HG02973 (cell line): ENCODE results near the gene ASCL2.
"Not testable (repeated sequence)": the region's sequence is repeated elsewhere in the genome, so short reads cannot be mapped to it uniquely, and the experiment has no call there.

Source experiments
- ATAC-seq: cut with Tn5 transposase; IDR thresholded peaks from one replicate; pipeline ENCODE4 v1.9.1; 2021; ENCODE audit warnings: moderate library complexity; ENCODE audit not compliant: unreplicated experiment

The ASCL2 gene

GRCh38 chr11:2237457-2238238, 32.7 kb downstream of the ASCL2 start:
- ATAC-seq, result no peak

- not testable (repeated sequence) for ATAC-seq
Measured at GRCh38 chr11:2236381-2237134, 33.8 kb downstream of the ASCL2 start.

GRCh38 chr11:2235588-2236326, 34.6 kb downstream of the ASCL2 start:
- no peak for ATAC-seq

- no peak for ATAC-seq
Measured at GRCh38 chr11:2234963-2235362, 35.4 kb downstream of the ASCL2 start.

- ATAC-seq, result no peak
Measured at GRCh38 chr11:2233693-2234455, 36.5 kb downstream of the ASCL2 start.

DNA sequence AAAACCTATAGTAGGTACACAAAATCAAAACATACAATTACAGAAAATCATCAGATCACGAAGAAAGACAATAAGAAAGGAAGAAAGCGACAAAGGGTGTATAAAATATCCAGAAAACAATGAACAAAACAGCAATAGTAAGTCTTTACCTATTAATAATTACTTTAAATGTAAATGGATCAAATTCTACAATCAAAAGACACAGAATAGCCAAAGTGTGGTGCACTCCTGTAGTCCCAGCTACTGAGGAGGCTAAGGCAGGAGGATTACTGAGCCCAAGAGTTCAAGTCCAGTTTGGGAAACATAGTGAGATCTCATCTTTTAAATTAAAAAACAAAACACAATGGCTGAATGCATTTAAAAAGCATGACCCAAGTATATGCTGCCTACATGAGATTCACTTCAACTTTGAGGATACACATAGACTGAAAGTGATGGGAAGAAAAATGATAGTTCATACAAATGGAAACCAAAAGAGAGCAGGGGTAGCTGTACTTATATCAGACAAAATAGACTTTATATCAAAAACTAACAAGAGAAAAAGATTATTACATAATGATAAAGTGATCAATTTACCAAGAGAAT, 40.6 kb downstream of the ASCL2 start:
- no peak for ATAC-seq

DNA sequence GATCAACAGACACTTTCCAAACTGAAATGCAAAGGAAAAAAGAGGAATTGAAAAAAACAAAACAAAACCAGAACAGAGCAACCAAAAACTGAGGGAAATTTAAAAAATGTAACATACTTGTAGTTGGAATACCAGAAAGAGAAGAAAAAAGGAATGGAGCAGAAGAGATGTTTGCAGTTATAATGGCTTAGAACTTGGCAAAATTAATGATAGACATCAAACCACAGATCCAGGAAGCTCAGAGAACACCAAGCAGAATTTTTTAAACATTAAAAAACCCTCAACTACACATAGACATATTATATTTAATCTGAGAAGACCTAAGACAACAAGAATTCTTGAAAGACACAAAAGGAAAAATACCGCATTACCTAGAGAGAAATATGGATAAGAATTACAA, 46.1 kb downstream of the ASCL2 start:
- no peak for ATAC-seq

GRCh38 chr11:2223153-2223794, 47.1 kb downstream of the ASCL2 start:
- no peak for ATAC-seq

GRCh38 chr11:2222451-2222850, 47.9 kb downstream of the ASCL2 start:
- ATAC-seq, result no peak

DNA sequence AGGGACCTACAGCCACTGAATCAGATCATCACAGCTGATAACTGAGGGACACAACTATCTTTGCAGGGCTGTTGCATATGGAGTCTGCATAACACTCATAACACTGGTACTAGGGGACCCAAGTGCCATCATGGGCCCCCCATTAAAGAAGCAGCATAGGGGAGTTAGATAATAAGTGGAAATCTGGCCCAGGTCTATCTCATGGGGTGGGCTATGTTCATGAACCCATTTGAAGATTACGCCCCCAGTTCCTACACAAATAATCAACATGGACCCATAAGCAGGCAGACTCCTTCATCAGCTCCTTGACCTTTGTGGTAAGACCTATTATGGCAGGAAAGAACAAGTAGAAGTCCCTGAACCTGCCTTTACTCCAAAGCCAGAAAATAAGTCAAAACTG, 48.8 kb downstream of the ASCL2 start:
- ATAC-seq, result no peak

DNA sequence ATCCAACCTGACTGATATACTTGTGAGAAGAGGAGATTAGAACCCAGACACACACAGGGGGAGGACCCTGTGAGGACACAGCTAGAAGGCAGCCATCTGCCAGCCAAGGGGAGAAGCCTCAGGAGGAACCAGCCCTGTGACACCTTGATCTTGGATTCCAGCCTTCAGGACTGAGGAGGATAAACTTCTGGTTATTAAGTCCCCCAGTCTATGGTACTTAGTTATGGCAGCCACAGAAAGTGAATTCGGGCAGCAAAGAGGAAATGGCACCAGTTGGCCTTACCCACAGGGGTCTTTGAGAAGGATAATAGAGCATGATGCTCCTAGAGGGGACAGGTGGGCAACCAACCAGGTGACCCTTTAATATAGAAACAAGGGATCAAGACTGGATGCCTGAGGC, 49.4 kb downstream of the ASCL2 start:
- no peak for ATAC-seq

DNA sequence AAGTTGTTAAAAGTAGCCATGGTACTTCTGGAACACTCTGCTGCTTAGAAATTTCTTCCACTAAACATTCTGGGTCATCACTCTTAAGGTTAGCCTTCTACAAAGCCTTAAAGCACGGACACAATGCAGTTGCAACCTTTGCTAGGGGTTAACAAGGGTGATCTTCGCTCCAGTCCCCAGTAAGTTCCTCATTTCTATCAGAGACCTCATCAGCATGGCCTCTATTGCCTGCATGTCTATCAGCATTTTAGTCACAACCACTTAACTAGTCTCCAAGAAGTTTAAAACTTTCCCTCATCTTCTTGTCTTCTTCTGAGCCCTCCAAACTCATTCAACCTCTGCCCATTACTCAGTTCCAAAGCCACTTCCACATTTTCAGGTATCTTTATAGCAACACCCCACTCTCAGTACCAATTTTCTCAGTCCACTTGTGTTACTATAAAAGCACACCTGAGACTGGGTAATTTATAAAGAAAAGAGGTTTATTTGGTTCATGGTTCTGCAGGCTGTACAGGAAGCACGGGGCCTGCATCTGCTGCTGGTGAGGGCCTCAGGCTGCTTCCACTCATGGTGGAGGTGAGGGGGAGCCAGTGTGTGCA, 50.1 kb downstream of the ASCL2 start:
- no peak for ATAC-seq

GRCh38 chr11:2219318-2220017, 50.9 kb downstream of the ASCL2 start:
- no peak for ATAC-seq
